OCI-LY3 (cell line): ENCODE data around the gene EIF2D.

Experiments
- H2AFZ ChIP-seq: fragments of 200-600, 300-600 bp; shearing (Covaris generic); 2 replicates; pipeline ENCODE4 v1.6.0; 2014; ENCODE audit warnings: antibody characterized with exemption, low read depth, low read length
- H3K27ac ChIP-seq: fragments of 200-600, 300-600 bp; sonication (generic); 2 replicates; pipeline ENCODE4 v1.5.1; 2014; ENCODE audit warnings: mild to moderate bottlenecking, low read length, moderate library complexity, mixed read lengths
- H3K27me3 ChIP-seq: fragments of 200-600, 300-600 bp; sonication (generic); 2 replicates; pipeline ENCODE4 v1.6.1; 2014; ENCODE audit warnings: low read depth, low read length, mixed read lengths
- H3K36me3 ChIP-seq: fragments of 200-600, 300-600 bp; sonication (generic); replicated peaks from 2 replicates; pipeline ENCODE3; 2014; ENCODE audit warnings: low read depth, low read length, mixed read lengths
- H3K4me1 ChIP-seq: fragments of 300-600, 200-600 bp; sonication (generic); 2 replicates; pipeline ENCODE4 v1.6.1; 2014; ENCODE audit warnings: low read length, mixed read lengths
- H3K4me2 ChIP-seq: fragments of 200-600, 300-600 bp; sonication (generic); 2 replicates; pipeline ENCODE4 v1.6.1; 2014; ENCODE audit warnings: low read length, mixed read lengths
- H3K4me3 ChIP-seq: fragments of 300-600, 200-600 bp; sonication (generic); 2 replicates; pipeline ENCODE4 v1.5.1; 2014; ENCODE audit warnings: antibody characterized with exemption, mild to moderate bottlenecking, low read length, moderate library complexity
- H3K79me2 ChIP-seq: fragments of 300-600, 200-600 bp; shearing (Covaris generic); 2 replicates; pipeline ENCODE4 v1.6.1; 2014; ENCODE audit warnings: mild to moderate bottlenecking, low read length, mixed read lengths
- H3K9ac ChIP-seq: fragments of 300-600, 200-600 bp; shearing (Covaris generic); 2 replicates; pipeline ENCODE4 v1.6.0; 2014; ENCODE audit warnings: mild to moderate bottlenecking, low read length, moderate library complexity
- H3K9me3 ChIP-seq: fragments of 200-600, 300-600 bp; shearing (Covaris generic); 2 replicates; pipeline ENCODE4 v1.6.1; 2014; ENCODE audit warnings: low read length, mixed read lengths; ENCODE audit not compliant: insufficient read depth
- H4K20me1 ChIP-seq: fragments of 200-600, 300-600 bp; sonication (generic); 2 replicates; pipeline ENCODE4 v1.6.1; 2016; ENCODE audit warnings: low read length, mixed read lengths; ENCODE audit not compliant: insufficient read depth
- EZH2phosphoT487 ChIP-seq: fragments of 200-600 bp; shearing (Covaris generic); IDR thresholded peaks from 2 replicates; pipeline ENCODE4 v1.6.1; 2018; ENCODE audit warnings: antibody characterized with exemption, mixed run types, low read depth
- TF ChIP-seq, protein P1 (sequence below): fragments of 200-600, 300-600 bp; sonication (generic); IDR thresholded peaks from 2 replicates; pipeline ENCODE4 v1.5.1; 2014; ENCODE audit warnings: antibody characterized with exemption, low read length, low read depth

Gene EIF2D

DNA sequence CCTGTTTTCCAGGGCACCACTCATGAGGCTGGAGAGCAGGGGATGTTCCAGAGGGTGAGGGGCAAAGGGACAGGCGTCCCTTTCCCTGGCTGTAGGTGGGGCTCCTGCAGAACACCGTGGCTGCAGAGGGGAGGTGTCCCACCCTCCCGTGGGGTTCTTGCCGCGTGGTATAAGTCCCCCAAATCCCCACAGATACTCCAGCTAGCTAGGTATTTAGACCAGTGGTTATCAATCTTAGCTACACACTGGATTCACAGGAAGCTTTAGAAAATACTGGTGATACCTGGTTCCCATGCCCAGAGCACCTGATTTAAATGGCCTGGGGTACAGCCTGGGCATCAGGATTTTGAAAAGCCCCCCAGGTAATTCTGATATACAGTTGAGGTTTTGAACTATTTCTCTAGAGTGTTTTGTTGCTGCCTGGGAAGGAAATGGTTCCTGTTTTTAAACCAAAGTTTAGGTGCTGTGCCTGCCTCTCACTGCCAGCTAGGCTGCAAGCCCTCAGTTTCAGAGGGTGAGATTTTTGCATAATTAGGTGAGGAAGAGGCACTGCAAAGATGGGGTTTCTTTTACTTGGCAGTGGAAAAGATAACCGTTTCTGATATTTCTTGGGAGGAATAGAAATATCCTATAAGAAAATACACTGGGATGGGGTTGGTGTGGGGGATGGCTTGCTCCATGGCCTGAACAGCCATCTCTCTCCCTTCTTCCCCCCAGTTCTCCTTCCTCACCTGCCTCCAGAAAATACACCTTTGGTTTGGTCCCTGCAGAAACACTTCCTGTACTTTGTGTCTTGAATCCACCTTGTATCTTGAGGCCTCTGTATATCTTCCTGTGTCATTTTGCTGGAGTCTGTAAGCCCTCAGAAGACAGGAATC is 53.2 kb downstream of the EIF2D start:
- Histone ChIP-seq H3K4me3 (peak overlapping the region; percentile 84), H3K4me2 (peak overlapping the region; percentile 88), H3K4me1 (peaks cover 70% of the 10 kb centered on the region), H3K79me2 (peaks cover 71% of the 10 kb centered on the region), H3K36me3 (peaks cover 32% of the 10 kb centered on the region), H3K27ac (peak overlapping the region; percentile 88), H3K27me3 (no peaks in the 10 kb centered on the region), H3K9ac (peak overlapping the region; percentile 98), H3K9me3 (no peaks in the 10 kb centered on the region), H2AFZ (no peak overlapping the region), H4K20me1 (peaks cover 20% of the 10 kb centered on the region)
- TF ChIP-seq, protein P1, sequence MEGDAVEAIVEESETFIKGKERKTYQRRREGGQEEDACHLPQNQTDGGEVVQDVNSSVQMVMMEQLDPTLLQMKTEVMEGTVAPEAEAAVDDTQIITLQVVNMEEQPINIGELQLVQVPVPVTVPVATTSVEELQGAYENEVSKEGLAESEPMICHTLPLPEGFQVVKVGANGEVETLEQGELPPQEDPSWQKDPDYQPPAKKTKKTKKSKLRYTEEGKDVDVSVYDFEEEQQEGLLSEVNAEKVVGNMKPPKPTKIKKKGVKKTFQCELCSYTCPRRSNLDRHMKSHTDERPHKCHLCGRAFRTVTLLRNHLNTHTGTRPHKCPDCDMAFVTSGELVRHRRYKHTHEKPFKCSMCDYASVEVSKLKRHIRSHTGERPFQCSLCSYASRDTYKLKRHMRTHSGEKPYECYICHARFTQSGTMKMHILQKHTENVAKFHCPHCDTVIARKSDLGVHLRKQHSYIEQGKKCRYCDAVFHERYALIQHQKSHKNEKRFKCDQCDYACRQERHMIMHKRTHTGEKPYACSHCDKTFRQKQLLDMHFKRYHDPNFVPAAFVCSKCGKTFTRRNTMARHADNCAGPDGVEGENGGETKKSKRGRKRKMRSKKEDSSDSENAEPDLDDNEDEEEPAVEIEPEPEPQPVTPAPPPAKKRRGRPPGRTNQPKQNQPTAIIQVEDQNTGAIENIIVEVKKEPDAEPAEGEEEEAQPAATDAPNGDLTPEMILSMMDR: no peak
- no peak for TF ChIP-seq EZH2phosphoT487

DNA sequence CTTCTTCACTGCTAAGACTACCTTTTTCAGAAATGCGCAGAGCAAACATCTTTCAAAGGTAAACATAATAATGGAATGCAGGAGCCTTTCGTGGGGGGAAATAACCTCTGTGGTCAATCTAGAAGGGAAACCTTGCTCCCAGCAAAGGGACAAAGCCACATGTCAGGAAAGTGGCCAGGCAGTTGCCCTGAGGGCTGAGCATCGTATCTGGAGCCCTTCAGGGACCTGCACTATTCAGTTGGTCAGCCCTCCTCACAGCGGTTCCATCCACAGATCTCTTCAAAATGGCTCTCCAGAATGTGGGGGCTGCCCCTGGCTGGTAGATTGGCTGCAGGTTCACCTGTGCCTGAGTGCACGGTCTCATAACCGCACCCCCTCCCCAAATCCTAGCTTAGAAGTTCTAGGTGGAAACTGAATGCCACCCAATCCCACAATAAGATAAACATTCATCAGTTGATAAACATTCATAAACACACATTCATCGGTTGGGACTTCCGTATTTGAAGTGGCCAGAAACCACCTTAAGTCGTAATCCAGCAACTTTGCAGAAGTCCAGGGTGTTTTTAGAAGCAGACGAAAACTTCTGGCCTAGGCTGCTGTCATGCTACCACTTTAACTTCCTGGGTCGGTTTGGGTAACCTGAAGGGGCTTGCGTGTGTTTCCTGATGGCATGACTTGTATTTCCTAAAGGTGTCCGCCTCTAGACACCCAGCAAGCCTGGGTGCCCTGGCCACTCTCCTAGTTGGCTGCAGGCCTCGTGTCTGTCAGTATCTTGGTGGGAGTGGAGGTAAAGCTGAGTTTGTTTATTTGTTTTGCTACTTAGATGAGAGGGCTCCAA is 54.4 kb downstream of the EIF2D start:
- Histone ChIP-seq H4K20me1 (peaks cover 10% of the 10 kb centered on the region; the same call in 1 of the 2 replicates), H3K4me2 (peak overlapping the region; percentile 88), H2AFZ (no peak overlapping the region), H3K9me3 (no peaks in the 10 kb centered on the region), H3K4me1 (peaks cover 62% of the 10 kb centered on the region), H3K27ac (peak overlapping the region; percentile 88), H3K79me2 (peaks cover 59% of the 10 kb centered on the region), H3K36me3 (peaks cover 23% of the 10 kb centered on the region), H3K27me3 (no peaks in the 10 kb centered on the region), H3K4me3 (peak overlapping the region; percentile 84), H3K9ac (peak overlapping the region; percentile 98)
- TF ChIP-seq EZH2phosphoT487: no peak
- TF ChIP-seq, protein P1: no peak

DNA sequence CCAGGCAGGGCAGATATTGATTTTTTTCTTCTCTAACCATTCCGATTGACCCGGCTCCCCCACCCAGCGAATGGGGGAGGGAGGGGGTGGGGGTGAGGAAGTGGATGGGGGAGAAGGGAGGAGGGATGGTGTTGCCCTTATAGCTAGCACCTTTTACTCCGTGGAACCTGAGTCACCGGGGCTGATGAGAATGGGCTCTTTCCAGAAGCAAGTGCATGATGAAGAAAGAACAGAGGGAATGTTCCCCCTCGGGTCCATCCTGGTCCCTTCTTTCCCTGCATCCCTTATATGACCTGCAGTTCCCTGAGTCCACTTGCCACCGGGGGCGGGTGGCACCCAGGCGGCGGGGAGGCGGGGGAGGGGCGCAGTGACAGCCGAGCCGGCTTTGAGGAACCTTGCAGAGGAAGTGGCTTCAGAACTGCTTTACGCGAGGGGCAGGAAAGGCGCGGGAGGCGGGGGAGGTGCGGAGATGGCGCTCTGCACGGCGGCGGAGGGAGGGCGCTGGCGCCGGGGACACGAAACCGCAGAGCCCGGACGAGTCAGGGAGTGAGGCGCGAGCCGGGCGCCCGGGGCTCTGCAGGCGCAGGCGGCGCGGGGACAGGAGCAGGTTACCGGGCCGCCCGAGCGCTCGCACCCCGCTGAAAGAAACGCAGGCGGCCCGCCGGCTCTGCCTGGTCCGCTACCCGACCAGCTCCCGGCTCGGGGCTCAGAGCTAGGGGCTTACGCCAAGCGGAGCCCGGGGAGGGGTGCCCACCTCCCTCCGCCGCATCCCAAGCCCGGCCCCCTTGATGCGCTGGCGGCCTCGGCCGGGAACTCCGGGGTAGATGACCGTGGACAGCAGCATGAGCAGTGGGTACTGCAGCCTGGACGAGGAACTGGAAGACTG is 55.3 kb downstream of the EIF2D start:
- no peaks in the 10 kb centered on the region for H3K27me3 ChIP-seq
- peak overlapping the region; percentile 98 for H3K9ac ChIP-seq
- no peaks in the 10 kb centered on the region for H3K9me3 ChIP-seq
- H3K4me3 ChIP-seq: peak overlapping the region; percentile 84
- H3K79me2 ChIP-seq: peaks cover 51% of the 10 kb centered on the region
- peak overlapping the region; percentile 88 for H3K4me2 ChIP-seq
- no peak overlapping the region for H2AFZ ChIP-seq
- H4K20me1 ChIP-seq: peaks cover 10% of the 10 kb centered on the region; the same call in 1 of the 2 replicates
- peaks cover 53% of the 10 kb centered on the region for H3K4me1 ChIP-seq
- H3K27ac ChIP-seq: peak overlapping the region; percentile 88
- TF ChIP-seq, protein P1: no peak
- TF ChIP-seq EZH2phosphoT487: no peak
- H3K36me3 ChIP-seq: peaks cover 19% of the 10 kb centered on the region
